Measurements from ENCODE around the gene FUOM.

Gene FUOM

GRCh38 chr10:133361227-133361626 lies 3.4 kb upstream of the FUOM start:
- peak overlapping the region; percentile 36; the same call in 1 of the 2 replicates for H3K27ac ChIP-seq
- no peak for TF ChIP-seq CTCF (conservative IDR thresholded peaks at IDR 0.05; ENCODE audit: low read depth)
- CTCF ChIA-PET = interaction anchor here (0.6 kb wide), 1 partner anchor 16 kb away, joined by 5 read pairs; no protein-coding TSS in a partner anchor
- POLR2A ChIA-PET (ENCODE audit: low non-redundant PET) = interaction anchor here (1.1 to 1.6 kb wide), 2 partner anchors 12 to 78 kb away, joined by 4 to 8 read pairs; partner anchors contain the start of gene ECHS1
- DNase-seq (ENCODE audit: low spot score) = no peak

DNA sequence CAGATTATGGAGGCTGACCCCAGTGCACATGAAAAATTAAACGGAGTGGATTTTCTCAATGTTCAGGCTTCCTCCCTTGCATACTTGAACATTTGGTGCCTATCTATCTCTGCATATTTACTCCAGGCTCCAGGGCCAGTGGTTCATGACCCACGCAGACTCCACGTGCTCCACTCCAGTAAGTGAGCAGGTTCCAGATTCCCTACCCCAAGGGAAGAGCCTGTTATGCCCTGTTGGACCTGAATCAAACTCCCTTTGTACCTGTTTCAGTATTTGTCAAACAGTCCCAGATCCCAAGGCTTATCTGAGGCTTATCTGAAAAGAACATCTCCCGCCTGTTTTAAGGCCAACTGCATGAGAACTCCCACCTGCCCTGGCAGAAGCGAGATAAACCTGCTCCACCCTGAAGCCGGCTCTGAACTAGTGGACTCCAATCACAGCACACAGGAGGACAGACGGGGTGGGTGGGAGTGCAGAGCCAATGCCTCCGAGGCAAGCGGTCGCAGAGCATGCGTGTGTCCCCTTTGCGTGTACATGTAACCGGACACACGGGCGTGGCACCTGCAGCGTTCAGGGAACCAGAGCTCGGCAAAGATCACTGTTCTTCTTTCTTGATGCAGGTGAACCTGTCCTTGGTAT lies 2.3 kb upstream of the FUOM start:
- no peak for TF ChIP-seq CTCF (conservative IDR thresholded peaks at IDR 0.05; ENCODE audit: low read depth)
- DNase-seq (ENCODE audit: low spot score) = no peak
- CTCF ChIA-PET = no interaction called here
- peak overlapping the region; percentile 10 for H3K27ac ChIP-seq
- POLR2A ChIA-PET (ENCODE audit: low non-redundant PET) = interaction anchor here (0.6 kb wide), 1 partner anchor 9 kb away, joined by 7 read pairs; no protein-coding TSS in a partner anchor

- TF ChIP-seq CTCF (conservative IDR thresholded peaks at IDR 0.05; ENCODE audit: low read depth) = no peak
- ChIA-PET POLR2A (ENCODE audit: low non-redundant PET) (interaction anchor here (0.6 kb wide), 1 partner anchor 8 kb away, joined by 7 read pairs; no protein-coding TSS in a partner anchor), CTCF (interaction anchor here (0.5 to 1.4 kb wide), 2 partner anchors 27 to 30 kb away, joined by 3 to 6 read pairs; no protein-coding TSS in a partner anchor)
- peak overlapping the region; percentile 10 for H3K27ac ChIP-seq
- no peak for DNase-seq (ENCODE audit: low spot score)
These were observed 1.7 kb upstream of the FUOM start for GRCh38 chr10:133359554-133359971.

DNA sequence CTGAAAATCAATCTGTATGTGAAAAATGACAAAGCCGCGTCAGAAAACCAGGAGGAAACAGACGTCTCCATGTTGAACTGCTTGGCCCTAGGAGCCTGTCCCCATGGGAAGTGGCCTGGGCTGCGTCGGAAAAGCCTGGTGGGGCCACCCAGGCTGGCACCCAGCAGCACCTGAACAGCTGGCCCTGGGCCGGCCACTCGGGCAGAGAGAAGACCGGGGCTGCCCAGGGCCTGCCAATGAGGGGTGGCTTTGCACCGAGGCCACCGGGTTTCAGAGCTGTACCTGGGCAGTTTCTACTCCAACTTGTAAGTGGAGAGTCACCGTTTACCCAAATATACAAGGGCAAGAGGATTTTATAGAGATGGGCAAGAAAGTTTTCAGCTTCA lies 1.1 kb upstream of the FUOM start:
- ChIA-PET CTCF (interaction anchor here (0.5 to 1.4 kb wide), 2 partner anchors 27 to 29 kb away, joined by 3 to 6 read pairs; no protein-coding TSS in a partner anchor), POLR2A (ENCODE audit: low non-redundant PET) (no interaction called here)
- TF ChIP-seq CTCF (conservative IDR thresholded peaks at IDR 0.05; ENCODE audit: low read depth) = no peak
- no peak for DNase-seq (ENCODE audit: low spot score)
- peak overlapping the region; percentile 54 for H3K27ac ChIP-seq

- no peak for TF ChIP-seq CTCF (conservative IDR thresholded peaks at IDR 0.05; ENCODE audit: low read depth)
- peak overlapping the region; percentile 54 for H3K27ac ChIP-seq
- ChIA-PET CTCF (interaction anchor here (0.8 to 1.4 kb wide), 2 partner anchors 28 to 51 kb away, joined by 4 to 6 read pairs; no protein-coding TSS in a partner anchor), POLR2A (ENCODE audit: low non-redundant PET) (no interaction called here)
- DNase-seq (ENCODE audit: low spot score) = no peak
These were observed 524 bp upstream of the FUOM start for GRCh38 chr10:133358162-133358924.

- ChIA-PET POLR2A (ENCODE audit: low non-redundant PET) (interaction anchor here (0.6 kb wide), 1 partner anchor 21 kb away, joined by 3 read pairs; no protein-coding TSS in a partner anchor), CTCF (interaction anchor here (0.8 to 2.0 kb wide), 2 partner anchors 27 kb away, joined by 4 to 11 read pairs; no protein-coding TSS in a partner anchor)
- DNase-seq (ENCODE audit: low spot score) = no peak
- TF ChIP-seq CTCF (conservative IDR thresholded peaks at IDR 0.05; ENCODE audit: low read depth) = no peak
- peak overlapping the region; percentile 54 for H3K27ac ChIP-seq
These were observed 1.1 kb downstream of the FUOM start for GRCh38 chr10:133356549-133357284.

Data from RWPE1 (cell line).